ENCODE measurements around the gene TMTC3. TPM values are rescaled to one million over a fixed set of nuclear protein-coding genes. Genes with fewer than 3 reads are reported as not detected.

The TMTC3 gene
- total and polyA plus RNA-seq, 9 donors: 3.9 to 21.9 (median 19.9) TPM

DNA sequence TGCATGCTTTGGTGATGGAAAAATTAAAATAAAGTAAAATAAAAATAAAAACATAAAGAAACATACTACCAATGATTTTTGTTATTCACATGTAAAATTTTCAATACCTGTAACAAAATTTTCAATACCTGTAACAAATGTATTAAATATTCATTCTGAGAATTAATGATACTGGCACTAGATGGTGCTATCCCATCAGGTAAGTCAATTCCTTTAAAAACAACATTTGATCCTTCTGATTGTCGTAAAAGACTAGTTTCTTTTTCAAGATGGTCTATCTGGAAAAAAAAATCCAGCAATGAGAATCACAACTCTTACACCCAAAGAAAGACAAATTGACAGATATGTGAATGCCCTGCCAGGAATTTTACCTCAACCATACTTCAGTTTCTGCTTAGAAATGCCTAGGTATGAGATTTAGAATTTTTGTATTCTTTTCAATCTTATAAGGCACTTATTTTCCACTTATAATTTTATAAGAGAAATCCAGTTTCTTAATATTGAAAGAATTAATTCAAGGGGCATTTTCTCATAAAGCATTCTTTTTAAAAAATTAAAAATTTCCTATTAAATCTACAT lies 30.9 kb upstream of the TMTC3 start:
- H3K36me3 ChIP-seq: no peaks in the 10 kb centered on the region
- 5 to 7% (median 6%) methylated on average over 1 of the region's 1 CpG for WGBS, 3 donors
- H3K4me1 ChIP-seq (ENCODE audit: insufficient read depth): no peaks in the 10 kb centered on the region
- no peaks in the 10 kb centered on the region for H3K27me3 ChIP-seq
- intact Hi-C loops (cut with DNase I): no loop called here
- TF ChIP-seq POLR2A (IDR thresholded peaks at IDR 0.05): no peak
- TF ChIP-seq, protein P1, sequence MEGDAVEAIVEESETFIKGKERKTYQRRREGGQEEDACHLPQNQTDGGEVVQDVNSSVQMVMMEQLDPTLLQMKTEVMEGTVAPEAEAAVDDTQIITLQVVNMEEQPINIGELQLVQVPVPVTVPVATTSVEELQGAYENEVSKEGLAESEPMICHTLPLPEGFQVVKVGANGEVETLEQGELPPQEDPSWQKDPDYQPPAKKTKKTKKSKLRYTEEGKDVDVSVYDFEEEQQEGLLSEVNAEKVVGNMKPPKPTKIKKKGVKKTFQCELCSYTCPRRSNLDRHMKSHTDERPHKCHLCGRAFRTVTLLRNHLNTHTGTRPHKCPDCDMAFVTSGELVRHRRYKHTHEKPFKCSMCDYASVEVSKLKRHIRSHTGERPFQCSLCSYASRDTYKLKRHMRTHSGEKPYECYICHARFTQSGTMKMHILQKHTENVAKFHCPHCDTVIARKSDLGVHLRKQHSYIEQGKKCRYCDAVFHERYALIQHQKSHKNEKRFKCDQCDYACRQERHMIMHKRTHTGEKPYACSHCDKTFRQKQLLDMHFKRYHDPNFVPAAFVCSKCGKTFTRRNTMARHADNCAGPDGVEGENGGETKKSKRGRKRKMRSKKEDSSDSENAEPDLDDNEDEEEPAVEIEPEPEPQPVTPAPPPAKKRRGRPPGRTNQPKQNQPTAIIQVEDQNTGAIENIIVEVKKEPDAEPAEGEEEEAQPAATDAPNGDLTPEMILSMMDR (IDR thresholded peaks at IDR 0.05): peak in 1 of 3 donors; percentile 13
- H3K9me3 ChIP-seq: no peaks in the 10 kb centered on the region
- no peak for DNase-seq
- no peak overlapping the region for H3K27ac ChIP-seq
- no peak overlapping the region for H3K4me3 ChIP-seq

DNA sequence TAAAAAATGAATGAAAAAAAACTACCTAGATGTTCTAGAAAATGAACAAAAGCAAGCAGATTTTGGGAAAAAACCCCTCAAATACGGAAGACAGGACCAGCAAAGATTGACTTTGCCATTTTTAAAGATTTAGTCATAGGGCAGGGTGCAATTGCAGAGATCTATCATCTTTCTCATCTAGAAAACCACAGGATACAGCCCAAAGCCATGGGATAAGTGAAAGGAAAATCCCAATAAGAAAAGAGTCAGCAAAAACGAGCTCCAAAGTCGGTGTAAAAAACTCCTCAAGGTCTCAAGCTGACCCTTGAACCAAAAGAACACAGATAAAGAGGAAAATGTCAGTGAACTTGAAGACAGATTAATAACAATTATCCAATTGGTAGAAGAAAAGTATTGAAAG lies 28.2 kb upstream of the TMTC3 start:
- intact Hi-C loops (cut with DNase I): no loop called here
- H3K4me1 ChIP-seq (ENCODE audit: insufficient read depth): no peaks in the 10 kb centered on the region
- DNase-seq: no peak
- no peaks in the 10 kb centered on the region for H3K9me3 ChIP-seq
- TF ChIP-seq EP300 (IDR thresholded peaks at IDR 0.05) (no peak), POLR2A (IDR thresholded peaks at IDR 0.05) (no peak)
- TF ChIP-seq, protein P1 (IDR thresholded peaks at IDR 0.05): no peak
- H3K27me3 ChIP-seq: no peaks in the 10 kb centered on the region
- no peaks in the 10 kb centered on the region for H3K36me3 ChIP-seq
- no peak overlapping the region for H3K27ac ChIP-seq
- no peak overlapping the region for H3K4me3 ChIP-seq
- 10 to 16% (median 10%) methylated on average over 3 of the region's 3 CpGs for WGBS, 3 donors

GRCh38 chr12:88122666-88123065 lies 19.4 kb upstream of the TMTC3 start:
- no peaks in the 10 kb centered on the region for H3K4me1 ChIP-seq (ENCODE audit: insufficient read depth)
- no peak overlapping the region for H3K27ac ChIP-seq
- H3K4me3 ChIP-seq: no peak overlapping the region
- H3K36me3 ChIP-seq: no peaks in the 10 kb centered on the region
- H3K9me3 ChIP-seq: no peaks in the 10 kb centered on the region
- intact Hi-C loops (cut with DNase I): no loop called here
- H3K27me3 ChIP-seq: no peaks in the 10 kb centered on the region
- TF ChIP-seq, protein P1 (IDR thresholded peaks at IDR 0.05): no peak
- no peak for TF ChIP-seq EP300 (IDR thresholded peaks at IDR 0.05)
- TF ChIP-seq POLR2A (IDR thresholded peaks at IDR 0.05): no peak
- 71 to 74% (median 73%) methylated on average over 4 of the region's 4 CpGs for WGBS, 3 donors
- DNase-seq: no peak

GRCh38 chr12:88127099-88127498 lies 15.0 kb upstream of the TMTC3 start:
- no peak overlapping the region for H3K27ac ChIP-seq
- H3K36me3 ChIP-seq: no peaks in the 10 kb centered on the region
- no peaks in the 10 kb centered on the region for H3K4me1 ChIP-seq (ENCODE audit: insufficient read depth)
- WGBS, 3 donors: 99 to 100% (median 99%) methylated on average over 3 of the region's 3 CpGs
- H3K9me3 ChIP-seq: no peaks in the 10 kb centered on the region
- TF ChIP-seq POLR2A (IDR thresholded peaks at IDR 0.05) (no peak), EP300 (IDR thresholded peaks at IDR 0.05) (no peak)
- TF ChIP-seq, protein P1 (IDR thresholded peaks at IDR 0.05): no peak
- H3K4me3 ChIP-seq: no peak overlapping the region
- no peak for DNase-seq
- intact Hi-C loops (cut with DNase I): no loop called here
- no peaks in the 10 kb centered on the region for H3K27me3 ChIP-seq
